HEK293 (cell line): ENCODE measurements around the gene CIC.

Source experiments
- CTCF ChIA-PET: fragments of 350-600 bp; formaldehyde crosslinking; extraction: SDS; loops from one replicate; lab custom pipeline; 2021; ENCODE audit warnings: antibody characterized with exemption; lab: Yijun Ruan, JAX
- POLR2A ChIA-PET: fragments of 300-600 bp; formaldehyde crosslinking; extraction: SDS; loops from one replicate; lab custom pipeline; 2020; ENCODE audit warnings: antibody characterized with exemption, inconsistent platforms; lab: Yijun Ruan, JAX
- H3K27ac ChIP-seq: fragments of 200-500 bp; sonication (Bioruptor generic); 2 replicates; pipeline ENCODE4 v1.5.1; 2014; ENCODE audit warnings: low read depth, low read length, control low read depth, inconsistent platforms; ENCODE audit errors: extremely low read depth
- H3K36me3 ChIP-seq, 2 experiments: fragments of 200-500 bp in 1 of 2; sonication (Bioruptor generic) in 1 of 2; 1 replicate in 1 of 2; 2 replicates in 1 of 2; pipeline ENCODE4 v1.5.1; 2014 to 2017; ENCODE audit warnings: inconsistent platforms in 2 of 2, low read length in 2 of 2; ENCODE audit not compliant: control insufficient read depth in 2 of 2, insufficient read depth in 1 of 2
- H3K4me1 ChIP-seq: fragments of 200-500 bp; sonication (Bioruptor generic); 2 replicates; pipeline ENCODE4 v1.5.1; 2014; ENCODE audit warnings: mild to moderate bottlenecking, low read length, inconsistent platforms; ENCODE audit not compliant: control insufficient read depth, insufficient read depth
- H3K4me3 ChIP-seq: 2 replicates; pipeline ENCODE4 v1.5.1; 2011; ENCODE audit warnings: low read depth, mild to moderate bottlenecking, control low read depth, low read length, moderate library complexity
- H3K9me3 ChIP-seq: fragments of 200-500 bp; sonication (Bioruptor generic); 2 replicates; pipeline ENCODE4 v1.5.1; 2014; ENCODE audit warnings: low read depth, low read length, inconsistent platforms; ENCODE audit not compliant: control insufficient read depth, insufficient read depth
- BCL11A ChIP-seq: fragments of 450-650 bp; formaldehyde crosslinking; IDR thresholded peaks from 2 replicates; pipeline ENCODE4 v1.5.1; 2016; ENCODE audit warnings: low read depth, missing biosample characterization, missing genetic modification characterization
- GLIS2 ChIP-seq: fragments of 450-650 bp; formaldehyde crosslinking; IDR thresholded peaks from 2 replicates; pipeline ENCODE4 v1.5.1; 2016; ENCODE audit warnings: missing biosample characterization, missing genetic modification characterization
- SCRT1 ChIP-seq: fragments of 450-650 bp; formaldehyde crosslinking; IDR thresholded peaks from 2 replicates; pipeline ENCODE4 v1.5.1; 2016; ENCODE audit warnings: missing biosample characterization, missing genetic modification characterization, borderline replicate concordance
- SCRT2 ChIP-seq: fragments of 450-650 bp; formaldehyde crosslinking; IDR thresholded peaks from 2 replicates; pipeline ENCODE4 v1.5.1; 2016; ENCODE audit warnings: missing biosample characterization, missing genetic modification characterization
- SP2 ChIP-seq: fragments of 450-650 bp; formaldehyde crosslinking; IDR thresholded peaks from 2 replicates; pipeline ENCODE4 v1.5.1; 2016; ENCODE audit warnings: missing biosample characterization, missing genetic modification characterization
- SP3 ChIP-seq: fragments of 450-650 bp; formaldehyde crosslinking; IDR thresholded peaks from 2 replicates; pipeline ENCODE4 v1.5.1; 2016; ENCODE audit warnings: missing biosample characterization, missing genetic modification characterization
- ZBTB1 ChIP-seq: fragments of 450-650 bp; formaldehyde crosslinking; IDR thresholded peaks from 2 replicates; pipeline ENCODE4 v1.5.1; 2016; ENCODE audit warnings: missing biosample characterization, missing genetic modification characterization
- ZFP41 ChIP-seq: fragments of 450-650 bp; formaldehyde crosslinking; IDR thresholded peaks from 2 replicates; pipeline ENCODE4 v1.5.1; 2016; ENCODE audit warnings: missing biosample characterization, missing genetic modification characterization, borderline replicate concordance
- ZNF121 ChIP-seq: fragments of 450-650 bp; formaldehyde crosslinking; IDR thresholded peaks from 2 replicates; pipeline ENCODE4 v1.5.1; 2016; ENCODE audit warnings: missing biosample characterization, missing genetic modification characterization
- ZNF311 ChIP-seq: fragments of 450-650 bp; formaldehyde crosslinking; IDR thresholded peaks from 2 replicates; pipeline ENCODE4 v1.5.1; 2017; ENCODE audit warnings: missing biosample characterization, missing genetic modification characterization, borderline replicate concordance
- ZNF341 ChIP-seq: fragments of 450-650 bp; formaldehyde crosslinking; IDR thresholded peaks from 2 replicates; pipeline ENCODE4; 2016; ENCODE audit warnings: low read depth, missing biosample characterization, missing genetic modification characterization
- ZNF350 ChIP-seq: fragments of 450-650 bp; formaldehyde crosslinking; IDR thresholded peaks from 2 replicates; pipeline ENCODE4 v1.5.0; 2017; ENCODE audit warnings: missing biosample characterization, mild to moderate bottlenecking, missing genetic modification characterization
- ZNF366 ChIP-seq: fragments of 450-650 bp; formaldehyde crosslinking; conservative IDR thresholded peaks from 2 replicates; pipeline ENCODE4 v1.5.1; 2016; ENCODE audit warnings: missing biosample characterization, missing genetic modification characterization
- ZNF558 ChIP-seq: fragments of 450-650 bp; formaldehyde crosslinking; IDR thresholded peaks from 2 replicates; pipeline ENCODE4 v1.5.1; 2016; ENCODE audit warnings: missing biosample characterization, missing genetic modification characterization
- ZNF600 ChIP-seq: fragments of 450-650 bp; formaldehyde crosslinking; IDR thresholded peaks from 2 replicates; pipeline ENCODE4 v1.5.1; 2016; ENCODE audit warnings: missing biosample characterization, missing genetic modification characterization
- ZNF660 ChIP-seq: fragments of 450-650 bp; IDR thresholded peaks from 2 replicates; pipeline ENCODE4 v1.5.1; 2018; ENCODE audit warnings: missing biosample characterization, mild to moderate bottlenecking, missing genetic modification characterization
- ZNF677 ChIP-seq: fragments of 450-650 bp; IDR thresholded peaks from 2 replicates; pipeline ENCODE4 v1.5.0; 2018; ENCODE audit warnings: missing biosample characterization, mild to moderate bottlenecking, missing genetic modification characterization, moderate library complexity
- ZNF76 ChIP-seq: fragments of 450-650 bp; formaldehyde crosslinking; IDR thresholded peaks from 2 replicates; pipeline ENCODE4; 2016; ENCODE audit warnings: low read depth, missing biosample characterization, missing genetic modification characterization, borderline replicate concordance
- ZNF777 ChIP-seq: fragments of 450-650 bp; formaldehyde crosslinking; IDR thresholded peaks from 2 replicates; pipeline ENCODE4 v1.5.1; 2017; ENCODE audit warnings: missing biosample characterization, missing genetic modification characterization, borderline replicate concordance
- TF ChIP-seq, protein P1 (sequence below): fragments of 450-650 bp; formaldehyde crosslinking; IDR thresholded peaks from 2 replicates; pipeline ENCODE4 v1.5.1; 2016; ENCODE audit warnings: missing biosample characterization, missing genetic modification characterization
- TF ChIP-seq, protein P2 (sequence below): fragments of 450-650 bp; formaldehyde crosslinking; IDR thresholded peaks from 2 replicates; pipeline ENCODE4 v1.5.1; 2016; ENCODE audit warnings: missing biosample characterization, missing genetic modification characterization
- TF ChIP-seq, protein P3 (sequence below): sonication (generic); formaldehyde crosslinking; IDR thresholded peaks from 2 replicates; pipeline ENCODE4 v1.8.1; 2022; ENCODE audit warnings: mild to moderate bottlenecking, moderate library complexity, missing genetic modification reagents
- TF ChIP-seq, protein P4 (sequence below): fragments of 450-650 bp; formaldehyde crosslinking; IDR thresholded peaks from 2 replicates; pipeline ENCODE4 v1.5.1; 2017; ENCODE audit warnings: missing biosample characterization, missing genetic modification characterization
- TF ChIP-seq, protein P5 (sequence below): fragments of 450-650 bp; formaldehyde crosslinking; IDR thresholded peaks from 2 replicates; pipeline ENCODE4 v1.5.1; 2016; ENCODE audit warnings: missing biosample characterization, missing genetic modification characterization, low read depth
- TF ChIP-seq, protein P6 (sequence below): fragments of 450-650 bp; formaldehyde crosslinking; IDR thresholded peaks from 2 replicates; pipeline ENCODE4 v1.5.1; 2016; ENCODE audit warnings: missing biosample characterization, missing genetic modification characterization

Gene CIC

DNA sequence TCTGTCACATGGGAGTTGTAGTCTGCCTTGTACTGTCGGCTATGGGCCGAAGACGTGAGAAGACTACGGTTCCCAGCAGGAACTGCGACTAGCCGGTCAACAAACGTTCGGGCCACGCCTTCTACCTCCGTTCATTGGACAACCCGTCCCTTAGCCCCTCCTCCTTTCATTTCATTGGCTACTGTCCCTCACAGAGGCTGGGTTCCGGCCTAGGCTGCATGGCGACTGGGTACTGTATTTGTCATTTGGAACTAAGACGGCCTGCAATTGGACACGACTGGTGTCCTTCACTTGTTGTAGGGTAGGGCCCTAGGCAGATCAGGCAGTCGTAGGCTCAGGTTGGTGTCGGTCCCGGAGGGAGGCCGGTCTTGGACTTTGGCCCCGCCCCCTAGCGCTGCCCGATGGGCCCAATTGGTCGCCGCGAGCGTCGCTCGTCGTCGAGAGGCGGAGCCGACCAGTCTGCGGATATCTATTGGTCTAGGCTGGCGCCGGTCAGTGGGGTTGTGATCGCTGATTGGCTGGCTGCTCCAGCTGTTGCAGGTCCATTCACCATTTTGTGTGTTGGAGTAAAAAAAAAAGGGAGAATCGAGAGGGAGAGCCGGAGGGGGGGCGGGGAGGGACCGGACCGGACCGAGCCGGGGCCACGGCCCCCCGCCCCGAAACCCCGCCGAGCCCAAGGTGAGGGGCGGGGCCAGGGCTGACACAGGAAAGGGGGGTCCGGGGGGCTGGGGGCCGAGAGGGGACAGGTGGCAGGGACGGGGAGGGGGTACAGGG is at the start of gene CIC:
Gene CIC, plus strand, starts transcription at position 549 of the 774 bp plus-strand sequence. CDS start 2,532 bp downstream, outside the sequence.
- Histone ChIP-seq H3K36me3 (peaks cover 5 to 27% of the 10 kb centered on the region in 2 experiments), H3K9me3 (no peaks in the 10 kb centered on the region), H3K4me3 (peak within 1 kb of the TSS; percentile 77), H3K27ac (peak within 1 kb of the TSS; percentile 98), H3K4me1 (peaks cover 16% of the 10 kb centered on the region)
- TF ChIP-seq ZNF677 (tag by site-specific recombination) (no peak), SCRT1 (peak; percentile 89), ZNF76 (peak; percentile 98), ZNF350 (tag by site-specific recombination) (peak; percentile 95), ZNF311 (no peak), ZNF341 (no peak; the same call in 1 of the 2 replicates), ZNF600 (peak; percentile 97), SP3 (tag by site-specific recombination) (peak; percentile 99), GLIS2 (tag by site-specific recombination) (peak; percentile 72), SCRT2 (tag by site-specific recombination) (peak; percentile 97), ZFP41 (tag by site-specific recombination) (no peak), SP2 (tag by site-specific recombination) (peak; percentile 99), BCL11A (tag by site-specific recombination) (no peak), ZNF558 (tag by site-specific recombination) (no peak)
- TF ChIP-seq, protein P1, sequence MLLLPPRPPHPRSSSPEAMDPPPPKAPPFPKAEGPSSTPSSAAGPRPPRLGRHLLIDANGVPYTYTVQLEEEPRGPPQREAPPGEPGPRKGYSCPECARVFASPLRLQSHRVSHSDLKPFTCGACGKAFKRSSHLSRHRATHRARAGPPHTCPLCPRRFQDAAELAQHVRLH (tag by site-specific recombination): peak; percentile 94
- TF ChIP-seq, protein P2, sequence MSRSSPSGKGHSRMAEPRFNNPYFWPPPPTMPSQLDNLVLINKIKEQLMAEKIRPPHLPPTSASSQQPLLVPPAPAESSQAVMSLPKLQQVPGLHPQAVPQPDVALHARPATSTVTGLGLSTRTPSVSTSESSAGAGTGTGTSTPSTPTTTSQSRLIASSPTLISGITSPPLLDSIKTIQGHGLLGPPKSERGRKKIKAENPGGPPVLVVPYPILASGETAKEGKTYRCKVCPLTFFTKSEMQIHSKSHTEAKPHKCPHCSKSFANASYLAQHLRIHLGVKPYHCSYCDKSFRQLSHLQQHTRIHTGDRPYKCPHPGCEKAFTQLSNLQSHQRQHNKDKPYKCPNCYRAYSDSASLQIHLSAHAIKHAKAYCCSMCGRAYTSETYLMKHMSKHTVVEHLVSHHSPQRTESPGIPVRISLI: peak; percentile 97
- TF ChIP-seq, protein P3, sequence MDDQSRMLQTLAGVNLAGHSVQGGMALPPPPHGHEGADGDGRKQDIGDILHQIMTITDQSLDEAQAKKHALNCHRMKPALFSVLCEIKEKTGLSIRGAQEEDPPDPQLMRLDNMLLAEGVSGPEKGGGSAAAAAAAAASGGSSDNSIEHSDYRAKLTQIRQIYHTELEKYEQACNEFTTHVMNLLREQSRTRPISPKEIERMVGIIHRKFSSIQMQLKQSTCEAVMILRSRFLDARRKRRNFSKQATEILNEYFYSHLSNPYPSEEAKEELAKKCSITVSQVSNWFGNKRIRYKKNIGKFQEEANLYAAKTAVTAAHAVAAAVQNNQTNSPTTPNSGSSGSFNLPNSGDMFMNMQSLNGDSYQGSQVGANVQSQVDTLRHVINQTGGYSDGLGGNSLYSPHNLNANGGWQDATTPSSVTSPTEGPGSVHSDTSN (CRISPR knock-in tag): peak; percentile 100
- ChIA-PET CTCF (interaction anchor here (1.4 to 2.7 kb wide), 2 partner anchors 11 to 24 kb away, joined by 3 to 28 read pairs; no protein-coding TSS in a partner anchor), POLR2A (interaction anchor here (1.0 to 2.7 kb wide), 4 partner anchors 9 to 26 kb away, joined by 6 to 18 read pairs (median 10); partner anchors contain the start of gene GSK3A)

DNA sequence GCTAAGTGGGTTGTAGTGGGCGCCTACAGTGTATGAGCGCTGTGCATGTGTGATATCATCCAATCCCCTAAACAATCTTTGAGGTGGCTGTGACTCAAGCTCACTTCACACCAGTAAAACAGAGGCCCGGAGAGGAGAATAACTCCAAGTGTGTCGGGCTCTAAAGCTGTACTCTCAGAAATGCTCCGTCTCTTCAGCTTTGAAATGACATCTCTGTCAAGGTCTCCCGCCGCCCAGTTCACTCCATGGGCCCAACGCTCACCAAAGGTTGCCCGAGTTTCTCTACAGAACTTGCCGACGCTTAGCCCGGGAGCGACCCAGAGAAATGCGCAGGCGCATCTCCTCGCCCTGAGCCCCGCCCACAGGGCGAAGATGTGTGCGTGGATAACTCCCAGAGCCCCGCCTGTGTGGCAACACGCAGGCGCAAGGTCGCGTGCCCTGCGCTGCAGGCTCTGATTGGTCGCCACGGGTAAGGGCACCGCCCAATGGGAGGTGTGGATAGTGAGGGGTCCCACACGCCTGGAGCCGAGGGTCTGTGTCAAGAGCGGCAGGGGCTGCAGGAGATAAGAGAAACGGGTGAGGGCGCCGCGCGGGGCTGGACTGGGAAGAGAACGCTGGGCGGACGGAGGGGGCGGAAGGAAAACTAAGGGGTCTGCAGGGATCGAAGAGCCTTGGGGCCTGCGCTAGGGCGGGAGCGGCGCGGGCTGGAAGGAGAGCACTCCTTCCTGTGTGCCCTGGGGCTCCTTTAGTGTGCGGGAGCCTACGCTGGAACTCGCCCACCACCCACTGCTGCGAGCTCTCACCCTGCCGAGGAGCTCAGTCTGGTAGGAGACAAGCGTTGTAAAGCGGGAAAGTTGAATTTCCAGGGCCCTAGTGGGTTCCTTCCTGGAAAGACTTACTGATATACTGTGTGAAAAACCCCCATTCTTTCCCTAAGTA is 49.0 kb upstream of the CIC start, which contains the start of gene ZNF526:
Gene ZNF526, plus strand, starts transcription at position 501 of the 939 bp plus-strand sequence. CDS start 4,092 bp downstream, outside the sequence.
- peaks cover 23% of the 10 kb centered on the region for H3K4me1 ChIP-seq
- H3K4me3 ChIP-seq: peak within 1 kb of the TSS; percentile 87
- peak within 1 kb of the TSS; percentile 89 for H3K27ac ChIP-seq
- H3K36me3 ChIP-seq: peaks cover 25 to 32% of the 10 kb centered on the region in 2 experiments
- POLR2A ChIA-PET: interaction anchor here (0.6 to 6.0 kb wide), 11 partner anchors 10 to 24 kb away, joined by 3 to 67 read pairs (median 4); partner anchors contain the start of gene GSK3A
- no peaks in the 10 kb centered on the region for H3K9me3 ChIP-seq
- CTCF ChIA-PET: interaction anchor here (0.6 to 3.5 kb wide), 6 partner anchors 9 to 88 kb away, joined by 3 to 16 read pairs (median 5); partner anchors contain the start of genes GSK3A and POU2F2
- no peak for TF ChIP-seq ZBTB1 (tag by site-specific recombination)
- TF ChIP-seq ZNF121 (tag by site-specific recombination): no peak
- TF ChIP-seq, protein P4, sequence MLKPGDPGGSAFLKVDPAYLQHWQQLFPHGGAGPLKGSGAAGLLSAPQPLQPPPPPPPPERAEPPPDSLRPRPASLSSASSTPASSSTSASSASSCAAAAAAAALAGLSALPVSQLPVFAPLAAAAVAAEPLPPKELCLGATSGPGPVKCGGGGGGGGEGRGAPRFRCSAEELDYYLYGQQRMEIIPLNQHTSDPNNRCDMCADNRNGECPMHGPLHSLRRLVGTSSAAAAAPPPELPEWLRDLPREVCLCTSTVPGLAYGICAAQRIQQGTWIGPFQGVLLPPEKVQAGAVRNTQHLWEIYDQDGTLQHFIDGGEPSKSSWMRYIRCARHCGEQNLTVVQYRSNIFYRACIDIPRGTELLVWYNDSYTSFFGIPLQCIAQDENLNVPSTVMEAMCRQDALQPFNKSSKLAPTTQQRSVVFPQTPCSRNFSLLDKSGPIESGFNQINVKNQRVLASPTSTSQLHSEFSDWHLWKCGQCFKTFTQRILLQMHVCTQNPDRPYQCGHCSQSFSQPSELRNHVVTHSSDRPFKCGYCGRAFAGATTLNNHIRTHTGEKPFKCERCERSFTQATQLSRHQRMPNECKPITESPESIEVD (tag by site-specific recombination): no peak
- TF ChIP-seq, protein P5, sequence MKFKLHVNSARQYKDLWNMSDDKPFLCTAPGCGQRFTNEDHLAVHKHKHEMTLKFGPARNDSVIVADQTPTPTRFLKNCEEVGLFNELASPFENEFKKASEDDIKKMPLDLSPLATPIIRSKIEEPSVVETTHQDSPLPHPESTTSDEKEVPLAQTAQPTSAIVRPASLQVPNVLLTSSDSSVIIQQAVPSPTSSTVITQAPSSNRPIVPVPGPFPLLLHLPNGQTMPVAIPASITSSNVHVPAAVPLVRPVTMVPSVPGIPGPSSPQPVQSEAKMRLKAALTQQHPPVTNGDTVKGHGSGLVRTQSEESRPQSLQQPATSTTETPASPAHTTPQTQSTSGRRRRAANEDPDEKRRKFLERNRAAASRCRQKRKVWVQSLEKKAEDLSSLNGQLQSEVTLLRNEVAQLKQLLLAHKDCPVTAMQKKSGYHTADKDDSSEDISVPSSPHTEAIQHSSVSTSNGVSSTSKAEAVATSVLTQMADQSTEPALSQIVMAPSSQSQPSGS: no peak
- TF ChIP-seq ZNF660: peak; percentile 91
- TF ChIP-seq, protein P6, sequence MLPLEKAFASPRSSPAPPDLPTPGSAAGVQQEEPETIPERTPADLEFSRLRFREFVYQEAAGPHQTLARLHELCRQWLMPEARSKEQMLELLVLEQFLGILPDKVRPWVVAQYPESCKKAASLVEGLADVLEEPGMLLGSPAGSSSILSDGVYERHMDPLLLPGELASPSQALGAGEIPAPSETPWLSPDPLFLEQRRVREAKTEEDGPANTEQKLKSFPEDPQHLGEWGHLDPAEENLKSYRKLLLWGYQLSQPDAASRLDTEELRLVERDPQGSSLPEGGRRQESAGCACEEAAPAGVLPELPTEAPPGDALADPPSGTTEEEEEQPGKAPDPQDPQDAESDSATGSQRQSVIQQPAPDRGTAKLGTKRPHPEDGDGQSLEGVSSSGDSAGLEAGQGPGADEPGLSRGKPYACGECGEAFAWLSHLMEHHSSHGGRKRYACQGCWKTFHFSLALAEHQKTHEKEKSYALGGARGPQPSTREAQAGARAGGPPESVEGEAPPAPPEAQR: no peak; the same call in 1 of the 2 replicates
- no peak for TF ChIP-seq ZNF350 (tag by site-specific recombination)
- TF ChIP-seq ZNF311: no peak
- 0 out of 2 replicates have a peak, but pooled peaks have one; percentile 17 for TF ChIP-seq ZNF366 (tag by site-specific recombination)
- no peak for TF ChIP-seq ZNF777
